NB4 (cell line): ENCODE results near the gene ZBTB20.

Experiments
- MAX ChIP-seq: IDR thresholded peaks from 2 replicates; pipeline ENCODE4 v1.6.1; 2011; ENCODE audit warnings: low read depth, low read length
- POLR2A ChIP-seq: IDR thresholded peaks from 2 replicates; pipeline ENCODE4 v1.6.1; 2011; ENCODE audit warnings: mild to moderate bottlenecking; ENCODE audit not compliant: insufficient read length; ENCODE audit errors: extremely low read depth
- TF ChIP-seq, protein P1 (sequence below): IDR thresholded peaks from one replicate; pipeline ENCODE4 v1.5.1; 2012; ENCODE audit warnings: low read depth, low read length

- TF ChIP-seq POLR2A: no peak
- TF ChIP-seq, protein P1, sequence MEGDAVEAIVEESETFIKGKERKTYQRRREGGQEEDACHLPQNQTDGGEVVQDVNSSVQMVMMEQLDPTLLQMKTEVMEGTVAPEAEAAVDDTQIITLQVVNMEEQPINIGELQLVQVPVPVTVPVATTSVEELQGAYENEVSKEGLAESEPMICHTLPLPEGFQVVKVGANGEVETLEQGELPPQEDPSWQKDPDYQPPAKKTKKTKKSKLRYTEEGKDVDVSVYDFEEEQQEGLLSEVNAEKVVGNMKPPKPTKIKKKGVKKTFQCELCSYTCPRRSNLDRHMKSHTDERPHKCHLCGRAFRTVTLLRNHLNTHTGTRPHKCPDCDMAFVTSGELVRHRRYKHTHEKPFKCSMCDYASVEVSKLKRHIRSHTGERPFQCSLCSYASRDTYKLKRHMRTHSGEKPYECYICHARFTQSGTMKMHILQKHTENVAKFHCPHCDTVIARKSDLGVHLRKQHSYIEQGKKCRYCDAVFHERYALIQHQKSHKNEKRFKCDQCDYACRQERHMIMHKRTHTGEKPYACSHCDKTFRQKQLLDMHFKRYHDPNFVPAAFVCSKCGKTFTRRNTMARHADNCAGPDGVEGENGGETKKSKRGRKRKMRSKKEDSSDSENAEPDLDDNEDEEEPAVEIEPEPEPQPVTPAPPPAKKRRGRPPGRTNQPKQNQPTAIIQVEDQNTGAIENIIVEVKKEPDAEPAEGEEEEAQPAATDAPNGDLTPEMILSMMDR: no peak
- TF ChIP-seq MAX: no peak
Measured at GRCh38 chr3:114664006-114664405, 483.1 kb downstream of the ZBTB20 start.
